ENCODE measurements around the gene CCDC6.

CCDC6 gene

GRCh38 chr10:59781511-59781910 lies 124.8 kb downstream of the CCDC6 start:
- Histone ChIP-seq H3K36me3 (ENCODE audit: control insufficient read depth, insufficient read depth, low read length) (no peaks in the 10 kb centered on the region), H3K27me3 (replicated peaks; ENCODE audit: control insufficient read depth, insufficient read depth, low read length) (no peaks in the 10 kb centered on the region), H3K4me3 (replicated peaks; ENCODE audit: low read depth, low read length) (no peak overlapping the region)
- DNase-seq (ENCODE audit: extremely low read depth, insufficient read length), result no peak
- TF ChIP-seq CTCF (IDR thresholded peaks at IDR 0.05; ENCODE audit: insufficient read depth, low read length, poor library complexity, severe bottlenecking), result no peak

- no peak for TF ChIP-seq CTCF (IDR thresholded peaks at IDR 0.05; ENCODE audit: insufficient read depth, low read length, poor library complexity, severe bottlenecking)
- DNase-seq (ENCODE audit: extremely low read depth, insufficient read length), result no peak
- no peaks in the 10 kb centered on the region for H3K36me3 ChIP-seq (ENCODE audit: control insufficient read depth, insufficient read depth, low read length)
- no peak overlapping the region for H3K4me3 ChIP-seq (replicated peaks; ENCODE audit: low read depth, low read length)
- no peaks in the 10 kb centered on the region for H3K27me3 ChIP-seq (replicated peaks; ENCODE audit: control insufficient read depth, insufficient read depth, low read length)
These were observed 126.4 kb downstream of the CCDC6 start for GRCh38 chr10:59779756-59780533.

GRCh38 chr10:59774451-59774850 lies 131.9 kb downstream of the CCDC6 start:
- no peak for TF ChIP-seq CTCF (IDR thresholded peaks at IDR 0.05; ENCODE audit: insufficient read depth, low read length, poor library complexity, severe bottlenecking)
- DNase-seq (ENCODE audit: extremely low read depth, insufficient read length), result no peak
- Histone ChIP-seq H3K4me3 (replicated peaks; ENCODE audit: low read depth, low read length) (no peak overlapping the region), H3K27me3 (replicated peaks; ENCODE audit: control insufficient read depth, insufficient read depth, low read length) (no peaks in the 10 kb centered on the region), H3K36me3 (ENCODE audit: control insufficient read depth, insufficient read depth, low read length) (no peaks in the 10 kb centered on the region)

- Histone ChIP-seq H3K4me3 (replicated peaks; ENCODE audit: low read depth, low read length) (no peak overlapping the region), H3K36me3 (ENCODE audit: control insufficient read depth, insufficient read depth, low read length) (no peaks in the 10 kb centered on the region), H3K27me3 (replicated peaks; ENCODE audit: control insufficient read depth, insufficient read depth, low read length) (no peaks in the 10 kb centered on the region)
- no peak for TF ChIP-seq CTCF (IDR thresholded peaks at IDR 0.05; ENCODE audit: insufficient read depth, low read length, poor library complexity, severe bottlenecking)
- no peak for DNase-seq (ENCODE audit: extremely low read depth, insufficient read length)
These were observed 133.3 kb downstream of the CCDC6 start for GRCh38 chr10:59773088-59773487.

- no peak for TF ChIP-seq CTCF (IDR thresholded peaks at IDR 0.05; ENCODE audit: insufficient read depth, low read length, poor library complexity, severe bottlenecking)
- Histone ChIP-seq H3K27me3 (replicated peaks; ENCODE audit: control insufficient read depth, insufficient read depth, low read length) (no peaks in the 10 kb centered on the region), H3K36me3 (ENCODE audit: control insufficient read depth, insufficient read depth, low read length) (no peaks in the 10 kb centered on the region), H3K4me3 (replicated peaks; ENCODE audit: low read depth, low read length) (no peak overlapping the region)
- DNase-seq (ENCODE audit: extremely low read depth, insufficient read length), result no peak
These were observed 135.1 kb downstream of the CCDC6 start for GRCh38 chr10:59771162-59771807.
